ENCODE measurements around the gene DYRK2.
A peak's percentile ranks its signal among the peaks of the same experiment; 100 is the strongest.

Gene DYRK2

GRCh38 chr12:67704071-67704470 lies 55.5 kb downstream of the DYRK2 start:
- no peak for DNase-seq (ENCODE audit: low spot score)

- no peak for DNase-seq (ENCODE audit: low spot score)
Measured at GRCh38 chr12:67705394-67706370, 57.1 kb downstream of the DYRK2 start.

GRCh38 chr12:67709367-67709954 lies 60.9 kb downstream of the DYRK2 start:
- DNase-seq (ENCODE audit: low spot score), result no peak

GRCh38 chr12:67710582-67710981 lies 62.0 kb downstream of the DYRK2 start:
- DNase-seq (ENCODE audit: low spot score), result peak; percentile 52

GRCh38 chr12:67712011-67712410 lies 63.5 kb downstream of the DYRK2 start:
- DNase-seq (ENCODE audit: low spot score), result no peak

- no peak for DNase-seq (ENCODE audit: low spot score)
Measured at GRCh38 chr12:67714648-67715047, 66.1 kb downstream of the DYRK2 start.
